ENCODE data around the gene ITPRIPL1. TPM values are rescaled to one million over a fixed set of nuclear protein-coding genes. Genes with fewer than 3 reads are reported as not detected.
"Not testable (repeated sequence)": the region's sequence is repeated elsewhere in the genome, so short reads cannot be mapped to it uniquely, and the experiment has no call there.

Gene ITPRIPL1, protein sequence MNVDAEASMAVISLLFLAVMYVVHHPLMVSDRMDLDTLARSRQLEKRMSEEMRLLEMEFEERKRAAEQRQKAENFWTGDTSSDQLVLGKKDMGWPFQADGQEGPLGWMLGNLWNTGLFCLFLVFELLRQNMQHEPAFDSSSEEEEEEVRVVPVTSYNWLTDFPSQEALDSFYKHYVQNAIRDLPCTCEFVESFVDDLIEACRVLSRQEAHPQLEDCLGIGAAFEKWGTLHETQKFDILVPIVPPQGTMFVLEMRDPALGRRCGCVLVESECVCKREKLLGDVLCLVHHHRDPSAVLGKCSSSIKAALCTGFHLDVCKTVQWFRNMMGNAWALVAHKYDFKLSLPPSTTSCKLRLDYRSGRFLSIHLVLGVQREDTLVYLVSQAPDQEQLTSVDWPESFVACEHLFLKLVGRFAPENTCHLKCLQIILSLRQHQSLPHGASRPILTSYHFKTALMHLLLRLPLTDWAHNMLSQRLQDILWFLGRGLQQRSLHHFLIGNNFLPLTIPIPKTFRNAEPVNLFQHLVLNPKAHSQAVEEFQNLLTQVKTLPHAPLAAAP
- 1.5 TPM for total RNA-seq

- no peak for DNase-seq (ENCODE audit: low spot score)
These were observed at the start of gene ITPRIPL1 for GRCh38 chr2:96325041-96325883. TSS of gene ITPRIPL1 (plus strand) at chr2:96325317. CDS start at chr2:96325840, 523 bp downstream.

GRCh38 chr2:96276787-96277499 is 48.2 kb upstream of the ITPRIPL1 start:
- DNase-seq (ENCODE audit: low spot score), result no peak

DNA sequence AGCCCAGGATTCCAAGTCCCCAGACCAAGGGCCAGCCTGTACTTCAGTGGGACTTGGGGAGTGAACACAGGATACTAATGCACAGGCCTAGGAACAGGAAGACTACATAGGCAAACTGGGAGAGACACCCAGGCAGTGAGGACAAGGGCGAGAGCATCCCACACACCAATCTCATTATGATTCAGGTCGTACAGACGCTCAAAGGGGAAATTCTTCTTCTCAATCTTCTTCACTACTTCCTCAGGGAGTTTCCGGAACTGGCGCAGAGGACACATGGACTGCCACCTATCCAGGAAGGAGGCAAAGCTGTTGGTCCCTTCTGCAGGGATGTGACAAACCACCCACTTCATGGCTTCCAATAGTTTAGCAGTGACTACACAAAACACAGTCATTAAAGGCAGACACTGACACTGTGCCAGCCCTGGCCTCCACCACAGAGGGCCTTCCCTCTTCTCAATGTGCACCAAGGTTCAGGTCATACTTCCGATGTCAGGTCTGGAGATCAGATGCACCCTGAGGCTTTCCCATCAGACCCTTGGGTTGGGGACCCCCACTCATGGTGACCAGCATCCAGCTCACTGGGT is 37.8 kb upstream of the ITPRIPL1 start:
- DNase-seq (ENCODE audit: low spot score), result no peak

DNA sequence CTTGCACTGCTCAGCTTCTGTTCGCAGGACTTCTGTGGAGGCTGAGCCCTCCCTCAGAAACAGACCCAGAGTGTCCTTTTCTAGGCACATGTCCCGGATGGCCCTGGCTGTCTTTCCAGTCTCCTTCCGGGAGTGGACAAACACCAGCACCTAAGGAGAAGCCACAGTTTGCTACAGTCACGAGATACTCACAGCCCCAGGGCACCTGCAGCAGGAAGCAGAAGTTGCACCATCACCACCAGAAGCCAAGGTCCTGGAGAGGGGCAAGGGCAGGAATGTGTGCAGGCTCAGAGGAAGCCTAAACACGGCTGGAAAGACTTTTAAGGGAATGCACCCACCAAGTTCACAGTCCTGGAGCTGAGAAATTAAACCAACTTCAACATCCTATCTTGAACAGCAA is 33.4 kb upstream of the ITPRIPL1 start:
- DNase-seq (ENCODE audit: low spot score), result no peak

GRCh38 chr2:96294271-96294670 is 30.8 kb upstream of the ITPRIPL1 start:
- DNase-seq (ENCODE audit: low spot score), result not testable (repeated sequence)

DNA sequence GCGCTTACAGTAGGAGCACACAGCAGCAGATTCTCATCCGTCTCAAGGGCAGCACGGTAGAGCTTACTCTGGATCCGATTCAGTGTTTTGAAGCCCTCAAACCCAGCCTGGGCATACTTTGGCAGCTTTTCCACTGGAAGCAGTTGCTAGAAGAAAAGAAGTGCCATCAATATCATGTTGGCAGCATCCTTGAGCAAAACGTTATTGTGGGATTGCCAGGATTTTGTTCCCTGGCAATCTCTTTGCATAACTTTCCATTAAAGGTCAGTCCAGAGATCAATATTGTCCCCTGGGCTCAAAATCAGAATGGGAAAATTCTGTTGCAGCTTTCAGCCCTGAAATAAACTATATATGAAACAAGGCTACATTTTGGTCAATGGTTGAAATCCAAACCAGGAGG is 28.2 kb upstream of the ITPRIPL1 start:
- no peak for DNase-seq (ENCODE audit: low spot score)

GRCh38 chr2:96301865-96302264 is 23.3 kb upstream of the ITPRIPL1 start:
- DNase-seq (ENCODE audit: low spot score), result no peak

DNA sequence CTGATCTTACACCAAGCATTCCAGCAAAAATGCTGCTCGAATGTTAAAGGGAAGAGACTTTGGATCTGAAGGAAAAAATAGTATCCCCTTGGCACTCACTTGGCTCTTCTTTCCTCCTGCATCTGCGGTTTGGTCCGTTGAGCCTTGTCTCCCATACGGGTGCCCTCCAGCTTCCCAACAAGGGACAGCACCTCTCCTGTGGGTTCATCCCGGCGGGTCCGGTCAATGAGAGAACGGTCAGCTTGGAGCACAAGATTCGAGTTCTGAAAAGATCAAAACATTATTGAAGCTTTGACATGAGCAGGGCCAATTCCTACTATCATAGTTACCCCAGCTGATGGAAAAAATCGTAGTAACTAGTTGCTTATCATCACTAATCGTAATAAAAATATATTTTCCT is 20.5 kb upstream of the ITPRIPL1 start:
- DNase-seq (ENCODE audit: low spot score), result no peak

GRCh38 chr2:96305091-96305978 is 19.8 kb upstream of the ITPRIPL1 start, which contains the start of gene SNRNP200:
TSS of gene SNRNP200 (minus strand) at chr2:96305546. CDS start at chr2:96305437, 109 bp downstream.
- peak; percentile 87 for DNase-seq (ENCODE audit: low spot score)

DNA sequence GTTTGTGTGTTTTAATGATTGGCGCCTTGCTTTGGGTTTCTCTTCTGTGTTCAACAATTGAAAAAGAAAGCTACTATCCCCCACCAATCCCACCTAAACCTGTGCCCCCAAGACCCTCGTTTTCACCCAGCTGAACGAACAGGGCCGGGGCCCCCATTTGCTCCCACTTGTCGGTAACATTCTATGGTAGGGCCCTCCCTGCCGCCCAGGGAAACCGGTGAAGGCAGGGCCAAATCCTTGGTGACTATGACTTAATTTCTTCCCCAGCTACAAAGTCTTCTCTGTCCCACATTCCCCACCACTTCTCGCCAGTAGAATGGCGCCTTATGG is 19.2 kb upstream of the ITPRIPL1 start:
- DNase-seq (ENCODE audit: low spot score), result no peak

DNA sequence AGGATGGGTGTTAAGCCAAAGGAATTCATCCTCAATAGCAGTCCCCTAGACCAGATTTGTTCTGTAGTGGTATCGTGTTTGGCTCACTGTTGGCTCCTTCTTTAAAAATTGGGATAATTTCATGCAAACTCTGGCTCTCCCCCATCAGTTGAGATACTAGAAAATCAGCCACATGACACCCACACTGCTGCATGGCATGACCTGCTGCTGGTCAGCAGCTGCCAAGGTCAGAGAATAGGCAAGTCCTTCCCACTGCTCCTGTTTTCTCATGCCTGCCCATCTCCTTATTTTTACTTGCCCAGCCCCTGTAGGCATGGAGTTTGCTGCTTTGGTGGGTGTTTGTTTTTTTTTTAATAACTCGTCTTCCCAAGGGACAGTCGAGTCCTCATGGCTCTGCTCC is 18.7 kb upstream of the ITPRIPL1 start:
- DNase-seq (ENCODE audit: low spot score), result no peak

DNA sequence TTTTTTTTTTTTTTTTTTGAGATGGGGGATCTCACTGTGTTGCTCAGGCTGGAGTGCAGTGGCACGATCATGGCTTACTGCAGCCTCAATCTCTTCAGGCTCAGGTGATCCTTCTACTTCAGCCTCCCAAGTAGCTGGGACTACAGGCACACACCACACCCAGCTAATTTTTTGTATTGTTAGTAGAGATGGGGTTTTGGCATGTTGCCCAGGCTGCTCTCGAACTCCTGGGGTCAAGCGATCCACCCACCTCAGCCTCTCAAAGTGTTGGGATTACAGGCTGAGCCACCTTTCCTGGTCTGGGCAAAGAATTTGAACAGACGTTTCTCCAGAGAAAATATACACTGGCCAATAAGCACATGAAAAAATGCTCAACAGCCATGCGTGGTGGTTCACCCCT is 16.9 kb upstream of the ITPRIPL1 start:
- DNase-seq (ENCODE audit: low spot score), result no peak

DNA sequence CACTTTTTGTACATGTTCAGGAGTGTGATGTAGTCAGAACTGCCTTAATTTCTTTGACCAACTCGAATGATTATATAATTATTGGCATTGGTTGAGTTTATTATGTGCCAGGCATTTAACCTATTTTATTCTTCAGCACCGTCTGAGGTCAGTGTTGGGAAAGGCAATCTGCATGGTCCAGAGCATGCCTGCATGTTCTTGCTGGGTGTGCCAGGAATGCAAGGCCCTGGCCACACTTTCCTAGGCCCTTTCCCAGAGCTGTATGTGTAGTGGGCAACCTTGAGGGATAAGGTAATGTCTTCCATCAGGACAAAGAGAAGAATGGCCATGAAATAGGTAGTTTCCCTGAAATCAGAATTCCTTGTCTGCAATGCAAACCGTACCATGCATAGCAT is 10.1 kb upstream of the ITPRIPL1 start:
- DNase-seq (ENCODE audit: low spot score), result no peak

- no peak for DNase-seq (ENCODE audit: low spot score)
These were observed 9.6 kb upstream of the ITPRIPL1 start for GRCh38 chr2:96315400-96316071.

DNA sequence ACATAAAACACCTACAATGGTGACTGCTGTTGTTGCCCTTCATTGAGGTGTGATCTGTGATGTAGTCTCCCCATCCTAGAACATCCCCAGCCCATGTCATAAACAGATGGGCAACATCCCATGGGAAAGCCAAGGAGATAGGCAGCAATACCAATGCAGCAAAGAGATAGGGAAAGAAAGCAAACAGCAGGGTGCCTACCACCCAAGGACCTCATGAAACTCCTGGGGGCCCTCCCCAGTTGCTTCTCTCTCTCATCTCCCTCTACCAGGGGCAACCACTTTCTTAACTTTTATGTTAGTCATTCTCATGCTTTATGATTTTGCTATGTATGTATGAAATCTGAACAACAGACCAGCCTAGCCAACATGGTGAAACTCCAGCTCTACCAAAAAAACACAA is 8.1 kb upstream of the ITPRIPL1 start:
- DNase-seq (ENCODE audit: low spot score), result no peak

DNA sequence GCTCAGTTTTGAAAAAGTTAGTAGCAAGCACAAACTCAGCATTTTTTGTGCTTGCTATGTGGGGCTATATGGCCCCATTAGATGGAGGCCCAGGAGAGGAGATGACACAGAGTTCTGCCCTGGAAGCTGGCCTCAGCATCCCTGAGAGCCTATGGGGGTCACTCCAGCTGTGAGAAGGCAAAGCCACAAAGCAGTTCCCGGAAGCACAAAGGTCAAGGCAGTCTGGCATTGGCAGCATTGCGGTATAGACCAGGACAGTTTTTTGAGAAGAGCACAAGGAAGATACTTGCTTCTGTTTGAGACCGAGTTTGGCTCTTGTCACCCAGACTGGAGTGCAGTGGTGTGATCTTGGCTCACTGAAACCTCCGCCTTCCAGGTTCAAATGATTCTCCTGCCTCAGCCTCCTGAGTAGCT is 7.5 kb upstream of the ITPRIPL1 start:
- no peak for DNase-seq (ENCODE audit: low spot score)

DNA sequence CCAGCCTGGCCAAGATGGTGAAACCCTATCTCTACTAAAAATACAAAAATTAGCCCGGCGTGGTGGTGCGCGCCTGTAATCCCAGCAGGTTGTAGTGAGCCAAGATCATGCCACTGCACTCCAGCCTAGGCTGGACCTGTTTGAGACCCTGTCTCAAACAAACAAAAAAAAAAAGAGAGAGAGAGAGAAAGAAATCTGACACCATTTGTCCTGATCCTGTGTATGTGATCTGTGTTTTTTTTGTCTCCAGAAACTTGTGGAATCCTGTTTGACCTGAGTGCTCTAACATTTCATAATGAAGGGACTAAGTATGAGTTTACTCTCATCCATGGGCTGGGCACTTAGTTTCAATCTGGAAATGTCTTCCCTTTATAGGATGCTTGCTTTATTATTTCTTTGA is 6.4 kb upstream of the ITPRIPL1 start:
- DNase-seq (ENCODE audit: low spot score), result no peak

DNA sequence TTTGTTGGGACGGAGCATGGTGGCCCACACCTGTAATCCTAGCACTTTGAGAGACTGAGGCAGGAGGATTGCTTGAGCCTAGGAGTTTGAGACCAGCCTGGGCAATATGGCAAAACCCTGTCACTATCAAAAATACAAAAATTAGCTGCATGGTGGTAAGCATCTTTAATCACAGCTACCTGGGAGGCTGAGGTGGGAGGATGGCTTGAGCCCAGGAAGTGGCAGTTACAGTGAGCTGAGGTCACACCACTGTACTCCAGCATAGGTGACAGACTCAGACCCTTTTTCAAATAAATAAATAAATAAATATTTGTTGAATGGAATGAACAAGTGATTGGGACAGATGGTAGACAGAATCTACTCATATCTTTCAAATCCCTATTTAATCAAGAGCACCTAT is 5.7 kb upstream of the ITPRIPL1 start:
- DNase-seq (ENCODE audit: low spot score), result no peak

- DNase-seq (ENCODE audit: low spot score), result no peak
These were observed 4.8 kb upstream of the ITPRIPL1 start for GRCh38 chr2:96320326-96320725.

Data from mucosa of gallbladder (tissue), 1 donor.